ENCODE measurements around the gene STAG3.

- TF ChIP-seq RBM15 (IDR thresholded peaks at IDR 0.05; ENCODE audit: insufficient read depth, low read length), result no peak
- no peak; the same call in 1 of the 2 replicates for TF ChIP-seq FOXM1 (IDR thresholded peaks at IDR 0.05; ENCODE audit: low read depth)
- no peak for TF ChIP-seq FOXM1 (CRISPR knock-in tag; IDR thresholded peaks at IDR 0.05; ENCODE audit: low read depth)
- no peak for TF ChIP-seq CTCFL (IDR thresholded peaks at IDR 0.05; ENCODE audit: borderline replicate concordance, insufficient read depth, low read depth, low read length, poor library complexity, severe bottlenecking)
- TF ChIP-seq KAT7 (CRISPR knock-in tag; IDR thresholded peaks at IDR 0.05; ENCODE audit: borderline replicate concordance), result no peak
- no peak for TF ChIP-seq MXI1 (IDR thresholded peaks at IDR 0.05; ENCODE audit: low read depth, low read length)
- no peak for TF ChIP-seq SNRNP70 (optimal IDR thresholded peaks at IDR 0.05; ENCODE audit: low read depth, low read length)
- TF ChIP-seq EZH2 (IDR thresholded peaks at IDR 0.05; ENCODE audit: borderline replicate concordance, low read depth, low read length), result no peak
- TF ChIP-seq BCL6 (CRISPR knock-in tag; IDR thresholded peaks at IDR 0.05), result no peak
- TF ChIP-seq RERE (CRISPR knock-in tag; IDR thresholded peaks at IDR 0.05; ENCODE audit: borderline replicate concordance), result no peak
- no peak for TF ChIP-seq POLR2AphosphoS5 (IDR thresholded peaks at IDR 0.05; ENCODE audit: control insufficient read depth, insufficient read depth, low read depth, low read length)
- 0 out of 2 replicates have a peak, but pooled peaks have one; percentile 39 for TF ChIP-seq MTA1 (IDR thresholded peaks at IDR 0.05; ENCODE audit: borderline replicate concordance)
- no peak for TF ChIP-seq E2F1 (CRISPR knock-in tag; IDR thresholded peaks at IDR 0.05)
- TF ChIP-seq REST (IDR thresholded peaks at IDR 0.05; ENCODE audit: borderline replicate concordance), result no peak
- TF ChIP-seq REST (CRISPR knock-in tag; IDR thresholded peaks at IDR 0.05; ENCODE audit: low read depth), result no peak
- no peak for TF ChIP-seq CHD1 (IDR thresholded peaks at IDR 0.05; ENCODE audit: low read length)
These were observed 18.6 kb upstream of the STAG3 start for GRCh38 chr7:100159099-100159623.

All from K562 (cell line).